Neural cell (in vitro differentiated cells): ENCODE results near the gene KANSL1L. TPM values are rescaled to one million over a fixed set of nuclear protein-coding genes. Genes with fewer than 3 reads are reported as not detected.

Experiments used
- H2AFZ ChIP-seq: fragments of 200-600, 300-800 bp; sonication (generic), shearing (Covaris generic); 2 replicates; pipeline ENCODE4 v1.6.0; 2014; ENCODE audit warnings: low read depth, mild to moderate bottlenecking, antibody characterized with exemption, low read length, moderate library complexity
- H3F3A ChIP-seq: fragments of 200-600 bp; shearing (Covaris generic); 2 replicates; pipeline ENCODE4 v1.6.1; 2016; ENCODE audit warnings: mild to moderate bottlenecking, moderate library complexity, mixed read lengths, antibody characterized with exemption, low read length; ENCODE audit not compliant: insufficient read depth, poor library complexity, severe bottlenecking
- H3K27ac ChIP-seq: fragments of 200-600, 300-800 bp; sonication (generic), shearing (Covaris generic); 2 replicates; pipeline ENCODE4 v1.5.1; 2014; ENCODE audit warnings: mild to moderate bottlenecking, low read length, moderate library complexity
- H3K27me3 ChIP-seq: fragments of 300-800, 200-600 bp; sonication (generic), shearing (Covaris generic); 2 replicates; pipeline ENCODE4 v1.6.0; 2014; ENCODE audit warnings: mild to moderate bottlenecking, low read depth, low read length, moderate library complexity; ENCODE audit not compliant: insufficient read depth
- H3K36me3 ChIP-seq: fragments of 300-800, 200-600 bp; sonication (generic), shearing (Covaris generic); 2 replicates; pipeline ENCODE4 v1.5.1; 2014; ENCODE audit warnings: mild to moderate bottlenecking, antibody characterized with exemption, low read length, moderate library complexity; ENCODE audit not compliant: insufficient read depth
- H3K4me2 ChIP-seq: fragments of 300-800, 200-600 bp; sonication (generic), shearing (Covaris generic); 2 replicates; pipeline ENCODE4 v1.6.0; 2014; ENCODE audit warnings: mild to moderate bottlenecking, low read length
- H3K4me3 ChIP-seq: fragments of 300-800, 200-600 bp; sonication (generic), shearing (Covaris generic); 2 replicates; pipeline ENCODE4 v1.5.1; 2014; ENCODE audit warnings: mild to moderate bottlenecking, low read length, moderate library complexity
- H3K79me2 ChIP-seq: fragments of 200-600 bp; shearing (Covaris generic); replicated peaks from 2 replicates; pipeline ENCODE4 v1.6.0; 2014; ENCODE audit warnings: mild to moderate bottlenecking, low read length, moderate library complexity; ENCODE audit not compliant: insufficient read depth
- H3K9ac ChIP-seq: fragments of 300-800, 200-600 bp; sonication (generic), shearing (Covaris generic); 2 replicates; pipeline ENCODE4 v1.6.1; 2016; ENCODE audit warnings: mild to moderate bottlenecking, low read length, mixed read lengths
- H3K9me2 ChIP-seq: fragments of 200-600 bp; shearing (Covaris generic); 2 replicates; pipeline ENCODE4 v1.6.1; 2016; ENCODE audit warnings: mild to moderate bottlenecking, low read length, mixed read lengths; ENCODE audit not compliant: insufficient read depth
- H3K9me3 ChIP-seq: fragments of 200-600, 300-800 bp; sonication (generic), shearing (Covaris generic); 2 replicates; pipeline ENCODE4 v1.6.1; 2016; ENCODE audit warnings: mild to moderate bottlenecking, mixed run types, low read length, moderate library complexity, mixed read lengths
- H4K20me1 ChIP-seq: fragments of 200-600 bp; shearing (Covaris generic); 2 replicates; pipeline ENCODE4 v1.6.1; 2016; ENCODE audit warnings: mild to moderate bottlenecking, mixed run types; ENCODE audit not compliant: insufficient read depth
- CTCF ChIP-seq: fragments of 450-650 bp; IDR thresholded peaks from 2 replicates; pipeline ENCODE4 v1.5.1; 2014; ENCODE audit warnings: antibody characterized with exemption, mild to moderate bottlenecking, moderate library complexity; ENCODE audit not compliant: poor library complexity, severe bottlenecking
- EP300 ChIP-seq: fragments of 450-650 bp; conservative IDR thresholded peaks from 2 replicates; pipeline ENCODE4 v1.6.1; 2014; ENCODE audit warnings: antibody characterized with exemption, mild to moderate bottlenecking, moderate library complexity; ENCODE audit not compliant: poor library complexity, severe bottlenecking
- EZH2 ChIP-seq: fragments of 200-600, 300-800 bp; shearing (Covaris generic), sonication (generic); IDR thresholded peaks from 2 replicates; pipeline ENCODE4 v1.6.1; 2014; ENCODE audit warnings: antibody characterized with exemption, low read length, borderline replicate concordance, mild to moderate bottlenecking; ENCODE audit not compliant: insufficient read depth, poor library complexity, severe bottlenecking
- MXI1 ChIP-seq: fragments of 450-650 bp; conservative IDR thresholded peaks from 2 replicates; pipeline ENCODE4 v1.6.1; 2014; ENCODE audit warnings: antibody characterized with exemption, mild to moderate bottlenecking; ENCODE audit not compliant: poor library complexity, severe bottlenecking
- POLR2AphosphoS5 ChIP-seq: IDR thresholded peaks from 2 replicates; pipeline ENCODE4 v1.6.1; 2012
- RAD21 ChIP-seq: fragments of 450-650 bp; conservative IDR thresholded peaks from 2 replicates; pipeline ENCODE4 v1.6.1; 2014; ENCODE audit warnings: antibody characterized with exemption, mild to moderate bottlenecking, moderate library complexity
- REST ChIP-seq: IDR thresholded peaks from 2 replicates; pipeline ENCODE4 v1.6.1; 2012; ENCODE audit warnings: borderline replicate concordance
- SMC3 ChIP-seq: fragments of 450-650 bp; conservative IDR thresholded peaks from 2 replicates; pipeline ENCODE4 v1.6.1; 2014; ENCODE audit warnings: antibody characterized with exemption, mild to moderate bottlenecking, moderate library complexity; ENCODE audit not compliant: poor library complexity
- TAF1 ChIP-seq: IDR thresholded peaks from 2 replicates; pipeline ENCODE4 v1.6.1; 2012; ENCODE audit warnings: low read depth
- polyA plus RNA-seq: library from polyadenylated mRNA; depleted of rRNA; stranded (reverse); fragments of >200 nt; gene quantifications from 2 replicates; pipeline ENCODE4 v1.2.3, GENCODE V29; 2014

KANSL1L gene
- polyA plus RNA-seq, 1 donor from 2014 or later = 27.6 TPM

GRCh38 chr2:210020138-210020537, 151.1 kb downstream of the KANSL1L start:
- Histone ChIP-seq H3K27me3 (no peaks in the 10 kb centered on the region), H3K9me2 (no peaks in the 10 kb centered on the region), H3K79me2 (no peaks in the 10 kb centered on the region), H3K9ac (no peak overlapping the region), H3K4me2 (no peak overlapping the region), H3K27ac (no peak overlapping the region), H4K20me1 (no peaks in the 10 kb centered on the region), H3F3A (no peaks in the 10 kb centered on the region), H3K4me3 (no peak overlapping the region), H3K9me3 (no peaks in the 10 kb centered on the region), H3K36me3 (peaks cover 30% of the 10 kb centered on the region), H2AFZ (no peak overlapping the region)
- TF ChIP-seq SMC3 = no peak
- no peak for TF ChIP-seq REST
- TF ChIP-seq EZH2 = no peak
- TF ChIP-seq EP300 = no peak
- no peak for TF ChIP-seq CTCF
- TF ChIP-seq MXI1 = no peak
- no peak for TF ChIP-seq TAF1

GRCh38 chr2:210009896-210010295, 161.3 kb downstream of the KANSL1L start:
- Histone ChIP-seq H3K9ac (no peak overlapping the region), H3K27me3 (no peaks in the 10 kb centered on the region), H3K9me3 (no peaks in the 10 kb centered on the region), H4K20me1 (no peaks in the 10 kb centered on the region), H3K36me3 (peaks cover 6% of the 10 kb centered on the region), H3K9me2 (no peaks in the 10 kb centered on the region), H3F3A (no peaks in the 10 kb centered on the region), H3K79me2 (peaks cover 42% of the 10 kb centered on the region), H3K27ac (no peak overlapping the region), H3K4me3 (no peak overlapping the region), H3K4me2 (no peak overlapping the region), H2AFZ (no peak overlapping the region)
- no peak for TF ChIP-seq REST
- no peak for TF ChIP-seq TAF1
- no peak for TF ChIP-seq EZH2
- no peak for TF ChIP-seq RAD21
- TF ChIP-seq MXI1 = no peak
- TF ChIP-seq SMC3 = no peak
- TF ChIP-seq POLR2AphosphoS5 = no peak
- no peak for TF ChIP-seq EP300
- no peak for TF ChIP-seq CTCF
